Cardiac fibroblast (primary cell): Measurements from ENCODE around the gene ZBTB40.

Experiments
- DNase-seq, 2 donors: peaks; one replicate each; pipeline versions ENCODE4 v3.0.0 to v3.0.0-alpha.2; 2010; ENCODE audit warnings: low read depth in 2 of 2
- H3K4me3 ChIP-seq, 2 donors: replicated peaks in 1 of 2; 1 replicate in 1 of 2; 2 replicates in 1 of 2; pipeline ENCODE4 v1.5.1; 2011; ENCODE audit warnings: low read depth in 2 of 2, low read length in 2 of 2, mild to moderate bottlenecking in 2 of 2, moderate library complexity in 1 of 2
- CTCF ChIP-seq: IDR thresholded peaks from one replicate; pipeline ENCODE4 v1.5.1; 2011; ENCODE audit warnings: low read depth, mild to moderate bottlenecking, low read length, inconsistent platforms

ZBTB40 gene

DNA sequence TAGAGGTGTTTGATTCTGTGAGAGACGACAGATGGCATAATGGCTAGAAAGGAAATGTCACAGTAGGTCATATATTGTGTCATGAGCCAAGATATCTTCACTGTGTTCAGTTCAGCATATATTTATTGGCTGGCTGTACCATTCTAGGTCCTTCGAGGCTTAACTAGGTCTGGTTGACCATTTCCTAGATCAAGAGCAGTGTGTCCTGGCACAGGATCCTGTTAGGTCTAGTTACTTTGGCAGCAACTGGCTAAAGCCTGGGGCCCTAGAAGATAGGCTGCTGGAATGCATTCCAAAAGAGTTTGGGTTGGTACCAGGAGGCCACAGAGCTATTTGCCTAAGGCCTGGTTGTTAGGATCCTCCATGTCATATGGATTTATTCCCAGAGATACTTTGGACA lies 20.9 kb downstream of the ZBTB40 start:
- TF ChIP-seq CTCF: no peak
- H3K4me3 ChIP-seq: no peak overlapping the region
- peak in 1 of 2 donors; percentile 53 for DNase-seq

- H3K4me3 ChIP-seq: no peak overlapping the region
- no peak for TF ChIP-seq CTCF
- DNase-seq: no peak
These were observed 22.3 kb downstream of the ZBTB40 start for GRCh38 chr1:22473952-22474351.

DNA sequence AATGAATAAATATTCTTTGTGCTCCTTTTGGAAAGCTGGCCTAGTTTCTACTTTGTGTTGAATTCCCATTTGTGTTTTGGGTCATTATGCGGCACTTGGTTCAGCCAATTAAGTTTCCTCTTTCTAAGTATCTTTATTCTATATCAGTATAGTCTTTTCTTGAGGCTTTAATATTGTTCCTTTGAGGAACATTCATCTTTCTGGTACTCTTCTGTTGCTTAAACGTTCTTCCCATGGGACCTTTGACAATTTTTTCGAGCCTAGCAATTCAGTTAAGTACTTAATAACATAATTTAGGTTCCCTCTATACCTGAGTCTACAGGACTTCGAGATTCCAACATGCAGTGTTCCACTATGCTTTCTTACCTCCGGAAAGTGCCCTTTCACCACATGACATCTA lies 24.9 kb downstream of the ZBTB40 start:
- no peak overlapping the region for H3K4me3 ChIP-seq
- TF ChIP-seq CTCF: no peak
- DNase-seq: no peak

DNA sequence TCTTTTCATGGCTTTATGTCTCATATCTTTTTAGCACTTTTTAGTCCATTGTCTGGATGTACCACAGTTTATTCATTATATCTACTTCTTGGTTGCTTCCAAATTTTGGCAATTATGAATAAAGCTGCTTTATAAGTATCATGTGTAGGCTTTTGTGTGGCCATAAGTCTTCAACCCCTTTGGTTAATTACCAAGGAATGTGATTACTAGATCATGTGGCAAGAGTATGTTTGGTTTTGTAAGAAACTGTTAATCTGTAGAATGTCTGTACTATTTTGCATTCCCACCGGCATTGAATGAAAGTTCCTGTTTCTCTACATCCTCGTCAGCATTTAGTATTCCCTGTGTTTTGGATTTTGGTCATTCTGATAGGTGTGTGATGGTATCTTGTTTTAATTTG lies 31.5 kb downstream of the ZBTB40 start:
- TF ChIP-seq CTCF: no peak
- DNase-seq: no peak
- H3K4me3 ChIP-seq: no peak overlapping the region

DNA sequence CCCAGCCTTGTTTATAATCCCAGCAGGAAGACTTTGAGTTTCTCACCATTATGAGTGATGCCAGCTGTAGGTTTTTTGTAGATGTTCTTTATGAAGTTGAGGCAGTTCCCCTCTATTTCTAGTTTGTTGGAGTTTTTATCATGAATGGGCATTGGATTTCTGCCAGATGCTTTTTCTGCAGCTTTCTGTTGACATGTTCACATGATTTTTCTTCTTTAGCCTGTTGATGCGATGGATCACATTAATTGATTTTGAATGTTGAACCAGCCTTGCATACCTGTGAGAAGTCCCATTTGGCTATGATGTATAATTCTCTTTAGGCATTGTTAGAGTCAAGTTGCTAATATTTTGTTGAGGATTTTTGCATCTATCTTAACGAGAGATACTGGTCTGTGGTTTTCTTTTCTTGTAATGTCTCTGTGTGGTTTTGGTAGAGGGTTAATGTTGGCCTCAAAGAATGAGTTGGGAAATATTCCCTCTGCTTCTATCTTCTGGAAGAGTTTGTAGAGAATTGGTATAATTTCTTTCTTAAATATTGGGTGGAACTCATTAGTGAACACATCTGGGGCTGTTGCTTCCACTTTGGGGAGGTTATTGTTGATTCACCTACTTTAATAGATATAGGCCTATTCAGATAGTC lies 33.2 kb downstream of the ZBTB40 start:
- DNase-seq: no peak
- no peak for TF ChIP-seq CTCF
- H3K4me3 ChIP-seq: no peak overlapping the region

- no peak for DNase-seq
- H3K4me3 ChIP-seq: no peak overlapping the region
- TF ChIP-seq CTCF: no peak
These were observed 33.8 kb downstream of the ZBTB40 start for GRCh38 chr1:22485431-22485830.

GRCh38 chr1:22487781-22488180 lies 36.1 kb downstream of the ZBTB40 start:
- no peak overlapping the region for H3K4me3 ChIP-seq
- TF ChIP-seq CTCF: no peak
- DNase-seq: peak; percentile 4 to 70
